Natural killer cell treated with Interleukin-12 subunit alpha and Interleukin-12 subunit beta and Interleukin-15 and Interleukin-18, amount 100 ng/mL, for 72 hours (primary cell): ENCODE data around the gene WSB2. TPM values are rescaled to one million over a fixed set of nuclear protein-coding genes. Genes with fewer than 3 reads are reported as not detected.

Source experiments
- ATAC-seq, 2 donors: fragments of 150-1000 bp; cut with Tn5 transposase in 1 of 2; sonication (Bioruptor Pico), chemical (Tn5 transposase) in 1 of 2; 2 replicates each; pipeline ENCODE4 v1.10.0; 2021
- DNase-seq: peaks from one replicate; pipeline ENCODE4 v3.0.0; 2022; ENCODE audit warnings: low spot score
- H3K27ac Mint-ChIP-seq, 2 donors: 1 replicate in 1 of 2; 2 replicates in 1 of 2; pipeline ENCODE4 v1.8.0; 2022; ENCODE audit warnings: mixed read lengths in 2 of 2, mild to moderate bottlenecking in 1 of 2, moderate library complexity in 1 of 2
- H3K27me3 Mint-ChIP-seq, 2 donors: 1 replicate in 1 of 2; 2 replicates in 1 of 2; pipeline ENCODE4 v1.8.0; 2022; ENCODE audit warnings: mixed read lengths in 2 of 2
- H3K36me3 Mint-ChIP-seq: one replicate; pipeline ENCODE4 v1.8.0; 2022; ENCODE audit warnings: mixed read lengths
- H3K4me1 Mint-ChIP-seq, 2 donors: 1 replicate in 1 of 2; 2 replicates in 1 of 2; pipeline ENCODE4 v1.8.0; 2022; ENCODE audit warnings: low read depth in 2 of 2, mixed read lengths in 2 of 2, mild to moderate bottlenecking in 1 of 2
- H3K4me3 Mint-ChIP-seq: one replicate; pipeline ENCODE4 v1.8.0; 2022; ENCODE audit warnings: mixed read lengths
- H3K9me3 Mint-ChIP-seq: 2 replicates; pipeline ENCODE4 v1.8.0; 2022; ENCODE audit warnings: mixed read lengths
- total RNA-seq, 2 donors: library from RNA; stranded (reverse); gene quantifications; one replicate each; pipeline ENCODE4 v1.2.3, GENCODE V29; 2022

The WSB2 gene
- 10 to 100 TPM; 52.3 to 62.0 TPM for total RNA-seq

DNA sequence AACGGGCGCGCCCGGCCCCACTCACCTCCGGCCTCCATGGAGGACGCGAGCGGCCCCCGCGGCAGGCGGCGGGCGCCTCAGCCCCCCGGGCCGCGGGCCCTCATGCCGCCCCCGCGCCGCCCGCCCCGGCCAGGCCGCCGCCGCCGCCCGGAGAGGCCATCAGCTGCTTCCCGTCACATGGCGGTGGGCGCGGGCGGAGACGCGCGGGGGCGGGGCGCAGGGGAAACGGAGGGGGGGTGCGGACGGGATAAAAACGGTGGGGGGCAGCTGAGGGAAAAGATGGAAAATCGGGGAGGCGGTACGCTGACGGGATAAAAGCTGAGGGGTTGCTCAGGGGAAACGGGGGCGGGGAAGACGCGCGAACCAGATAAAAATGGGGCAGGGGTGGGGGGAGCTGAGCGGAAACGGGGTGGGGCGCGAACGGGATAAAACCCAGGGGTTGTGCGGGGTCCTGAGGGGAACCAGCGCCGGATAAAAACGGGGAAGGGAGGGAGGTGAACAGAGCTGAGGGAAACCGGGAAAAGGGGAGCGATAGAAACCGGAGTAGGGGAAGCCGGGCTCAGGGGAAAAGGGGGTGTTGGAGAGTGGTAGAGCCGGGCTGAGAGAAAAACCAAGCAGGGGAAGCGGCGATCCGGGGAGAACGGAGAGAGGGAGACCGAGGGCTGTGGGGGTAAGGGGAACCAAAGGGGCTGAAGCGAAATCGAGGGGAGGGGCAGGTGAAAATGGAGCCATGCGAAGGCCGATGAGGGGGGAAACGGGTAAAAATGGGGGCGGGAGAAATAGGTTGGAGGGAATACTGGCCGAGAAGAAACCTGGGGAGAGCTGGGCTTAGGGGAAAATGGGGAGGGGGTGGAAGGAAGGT is at the start of gene WSB2:
TSS of gene WSB2 (minus strand) at position 169 of the 862 bp plus-strand sequence. CDS start at position 38, 131 bp downstream.
- peak; percentile 69 to 80 for ATAC-seq
- Mint-ChIP-seq H3K36me3 (no peaks in the 10 kb centered on the region), H3K4me1 (peaks cover 52 to 58% of the 10 kb centered on the region in 2 donors)

DNA sequence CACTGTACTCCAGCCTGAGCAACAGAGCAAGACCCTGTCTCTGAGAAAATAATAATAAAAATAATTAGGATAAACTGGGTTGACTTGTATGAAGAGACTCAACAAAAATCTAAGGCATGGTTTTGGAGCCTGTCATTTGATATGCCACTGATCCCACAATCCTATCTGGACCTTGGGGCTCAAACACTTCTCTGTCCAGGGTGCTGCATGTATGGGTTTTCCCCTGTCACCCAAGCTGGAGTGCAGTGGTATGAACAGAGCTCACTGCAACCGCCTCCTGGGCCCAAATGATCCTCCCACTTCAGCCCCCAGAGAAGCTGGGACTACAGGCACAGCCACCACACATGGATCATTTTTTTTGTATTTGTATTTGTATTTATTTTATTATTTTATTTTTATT is 48.1 kb upstream of the WSB2 start:
- H3K4me1 Mint-ChIP-seq, result peaks cover 3 to 5% of the 10 kb centered on the region in 2 donors
- H3K27ac Mint-ChIP-seq, result no peak overlapping the region
- H3K9me3 Mint-ChIP-seq, result no peaks in the 10 kb centered on the region
- no peak for ATAC-seq
- no peaks in the 10 kb centered on the region for H3K36me3 Mint-ChIP-seq
- H3K4me3 Mint-ChIP-seq, result no peak overlapping the region
- DNase-seq, result no peak
- H3K27me3 Mint-ChIP-seq, result peaks cover 0 to 3% of the 10 kb centered on the region in 2 donors

More for the DNA sequence above, at the start of gene WSB2:
- Mint-ChIP-seq H3K27me3 (peaks cover 8 to 9% of the 10 kb centered on the region in 2 donors), H3K4me3 (peak within 1 kb of the TSS; percentile 99), H3K9me3 (no peaks in the 10 kb centered on the region), H3K27ac (peak within 1 kb of the TSS; percentile 94 to 96)
- DNase-seq, result peak; percentile 79

DNA sequence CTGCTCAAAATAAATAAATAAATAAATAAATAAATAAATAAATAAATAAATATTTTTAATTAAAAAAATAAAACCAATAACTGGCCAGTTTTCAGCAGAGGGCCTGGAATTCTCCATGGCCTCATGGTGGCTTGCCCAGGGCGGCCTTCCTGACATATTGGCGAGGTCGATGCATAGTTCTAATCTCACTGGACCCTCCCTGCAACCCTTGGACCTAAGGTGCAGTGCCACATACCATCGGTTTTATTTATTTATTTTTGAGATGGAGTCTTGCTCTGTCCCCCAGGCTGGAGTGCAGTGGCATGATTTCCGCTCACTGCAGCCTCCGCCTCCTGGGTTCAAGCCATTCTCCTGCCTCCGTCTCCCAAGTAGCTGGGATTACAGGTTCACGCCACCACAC is 46.7 kb upstream of the WSB2 start:
- Mint-ChIP-seq H3K36me3 (no peaks in the 10 kb centered on the region), H3K9me3 (no peaks in the 10 kb centered on the region), H3K27ac (no peak overlapping the region), H3K27me3 (peaks cover 5% of the 10 kb centered on the region in 2 donors), H3K4me1 (peaks cover 6 to 9% of the 10 kb centered on the region in 2 donors), H3K4me3 (no peak overlapping the region)
- ATAC-seq (no peak), DNase-seq (no peak)

DNA sequence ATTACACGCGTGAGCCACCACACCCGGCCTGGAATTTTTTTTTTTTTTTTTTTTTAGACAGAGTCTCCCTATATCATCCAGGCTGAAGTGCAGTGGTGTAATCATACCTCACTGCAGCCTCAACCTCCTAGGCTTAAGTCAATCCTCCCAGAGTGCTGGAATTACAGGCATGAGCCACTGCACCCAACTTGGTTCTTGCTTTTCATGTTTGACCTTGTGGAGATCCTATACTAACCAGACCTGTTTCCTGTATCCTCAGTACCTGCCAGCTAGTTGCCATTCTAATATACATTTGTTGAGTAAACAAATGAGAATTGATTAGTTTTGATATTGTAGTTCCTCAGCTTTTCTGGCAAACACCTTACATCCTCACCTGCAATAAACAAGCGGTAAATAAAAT is 46.0 kb upstream of the WSB2 start:
- DNase-seq (no peak), ATAC-seq (no peak)
- Mint-ChIP-seq H3K4me3 (no peak overlapping the region), H3K27ac (no peak overlapping the region), H3K9me3 (no peaks in the 10 kb centered on the region), H3K4me1 (peaks cover 6 to 9% of the 10 kb centered on the region in 2 donors), H3K36me3 (no peaks in the 10 kb centered on the region), H3K27me3 (peaks cover 8% of the 10 kb centered on the region in 2 donors)

DNA sequence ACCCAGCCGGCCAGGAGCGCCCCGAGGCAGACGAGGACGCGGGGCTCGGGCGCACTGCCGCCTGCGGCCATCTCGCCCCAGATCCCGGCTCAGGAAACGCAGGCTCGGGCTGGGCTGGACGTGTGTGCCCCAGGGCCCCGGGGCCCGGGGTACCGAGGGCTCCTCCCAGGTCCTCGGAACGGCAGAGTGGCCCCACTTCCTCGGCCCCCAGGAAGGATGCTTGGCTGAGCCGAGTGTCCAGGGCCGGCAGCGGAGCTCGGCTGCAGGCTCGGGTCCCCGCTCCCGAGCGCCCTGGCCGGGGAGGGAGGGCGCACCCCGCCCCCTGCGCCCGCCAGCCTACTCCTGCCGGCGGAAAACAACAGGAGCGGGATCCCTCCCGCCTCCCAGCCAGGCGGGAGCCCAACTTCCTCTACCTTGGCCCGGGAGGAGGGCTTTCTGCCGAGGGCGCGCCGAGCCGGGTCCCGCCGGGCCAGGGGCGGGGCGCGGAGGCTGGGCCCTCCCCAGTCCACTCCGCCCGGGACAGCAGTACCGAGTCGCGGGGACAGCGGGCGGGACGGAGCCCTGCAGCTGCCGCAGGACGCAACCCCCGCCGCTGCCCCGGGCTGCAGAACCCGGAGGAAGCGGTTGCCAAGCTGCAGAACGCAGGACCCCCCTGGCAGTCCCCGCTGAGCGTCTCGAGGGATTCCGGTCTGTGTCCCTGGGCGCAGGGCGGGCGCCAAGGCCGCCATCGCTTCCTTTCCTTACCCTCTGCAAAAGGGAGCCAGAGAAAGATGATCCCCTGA is 42.8 kb upstream of the WSB2 start, which contains the start of gene VSIG10:
TSS of gene VSIG10 (minus strand) at position 411 of the 782 bp plus-strand sequence. CDS start at position 71, 340 bp downstream.
- Mint-ChIP-seq H3K36me3 (no peaks in the 10 kb centered on the region), H3K4me1 (peaks cover 6 to 9% of the 10 kb centered on the region in 2 donors), H3K27ac (no peak within 1 kb of the TSS), H3K27me3 (peaks cover 12 to 14% of the 10 kb centered on the region in 2 donors), H3K4me3 (peak within 1 kb of the TSS; percentile 88), H3K9me3 (no peaks in the 10 kb centered on the region)
- DNase-seq, result no peak
- peak; percentile 64 to 78 for ATAC-seq

DNA sequence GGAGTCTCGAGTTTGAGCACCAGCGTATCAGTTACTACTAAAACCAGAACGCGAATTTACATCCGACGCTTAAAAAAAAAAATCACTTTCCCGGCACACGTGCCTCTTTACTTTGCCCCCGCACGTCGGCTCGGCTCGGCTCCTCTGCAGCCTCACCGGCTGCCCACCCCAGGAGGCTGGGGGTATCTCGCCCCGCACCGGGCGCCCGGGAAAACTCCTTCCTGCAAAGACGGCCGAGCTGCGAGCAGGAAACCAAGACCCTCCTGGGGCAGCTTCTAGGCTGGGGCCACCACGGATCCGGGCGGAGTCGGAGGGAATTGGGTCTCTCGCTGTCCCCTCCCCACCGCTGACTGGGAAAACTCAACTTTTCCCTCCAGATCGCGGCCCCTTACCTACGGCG is 42.2 kb upstream of the WSB2 start:
- H3K9me3 Mint-ChIP-seq, result no peaks in the 10 kb centered on the region
- H3K4me3 Mint-ChIP-seq, result peak overlapping the region; percentile 88
- H3K36me3 Mint-ChIP-seq, result no peaks in the 10 kb centered on the region
- H3K27me3 Mint-ChIP-seq, result peaks cover 12 to 19% of the 10 kb centered on the region in 2 donors
- no peak for DNase-seq
- no peak overlapping the region for H3K27ac Mint-ChIP-seq
- ATAC-seq, result peak in 1 of 2 donors; percentile 10
- H3K4me1 Mint-ChIP-seq, result peaks cover 6 to 9% of the 10 kb centered on the region in 2 donors

DNA sequence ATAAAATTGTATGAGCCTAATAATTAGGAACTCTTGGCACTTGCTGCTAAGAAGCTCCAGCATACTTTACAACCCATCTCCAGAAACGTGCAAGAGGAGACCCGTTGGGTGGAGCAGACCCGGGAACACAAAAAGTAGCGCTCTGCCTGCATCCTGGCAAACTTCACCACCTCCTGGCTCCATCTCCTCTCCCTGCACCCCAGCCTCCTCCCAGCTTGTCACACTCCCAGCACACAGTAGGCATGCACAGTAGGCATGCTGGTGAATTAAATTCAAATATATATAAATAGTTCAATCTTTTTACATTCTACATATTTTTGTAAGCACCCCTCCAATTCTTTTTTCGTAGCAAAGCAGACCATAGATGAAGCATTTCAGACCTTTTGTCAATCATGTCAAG is 41.6 kb upstream of the WSB2 start:
- Mint-ChIP-seq H3K27me3 (peaks cover 12 to 19% of the 10 kb centered on the region in 2 donors), H3K4me1 (peaks cover 6 to 9% of the 10 kb centered on the region in 2 donors), H3K36me3 (no peaks in the 10 kb centered on the region), H3K9me3 (no peaks in the 10 kb centered on the region), H3K27ac (no peak overlapping the region), H3K4me3 (peak overlapping the region; percentile 88)
- no peak for ATAC-seq
- no peak for DNase-seq

DNA sequence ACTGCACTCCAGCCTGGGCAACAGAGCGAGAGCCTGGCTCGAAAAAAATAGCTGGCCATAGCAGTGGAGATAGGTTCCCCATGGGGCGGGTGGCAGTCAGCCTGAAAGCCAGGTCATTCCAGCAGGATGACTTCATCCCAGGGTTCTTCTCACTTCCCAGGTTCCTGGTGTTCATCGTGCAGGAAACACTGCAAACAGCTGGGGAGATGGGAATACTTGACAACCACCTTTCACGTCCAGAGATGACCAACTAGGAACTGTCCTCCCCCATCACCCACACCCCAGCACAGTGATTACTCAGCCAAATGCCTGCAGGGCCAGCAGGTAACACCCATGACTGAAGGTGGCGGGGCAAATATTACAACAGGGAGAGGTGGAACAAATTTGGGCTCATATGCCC is 41.1 kb upstream of the WSB2 start:
- ATAC-seq (no peak), DNase-seq (no peak)
- H3K36me3 Mint-ChIP-seq, result no peaks in the 10 kb centered on the region
- no peaks in the 10 kb centered on the region for H3K9me3 Mint-ChIP-seq
- no peak overlapping the region for H3K27ac Mint-ChIP-seq
- peaks cover 6 to 9% of the 10 kb centered on the region in 2 donors for H3K4me1 Mint-ChIP-seq
- no peak overlapping the region for H3K4me3 Mint-ChIP-seq
- H3K27me3 Mint-ChIP-seq, result peaks cover 12 to 19% of the 10 kb centered on the region in 2 donors

DNA sequence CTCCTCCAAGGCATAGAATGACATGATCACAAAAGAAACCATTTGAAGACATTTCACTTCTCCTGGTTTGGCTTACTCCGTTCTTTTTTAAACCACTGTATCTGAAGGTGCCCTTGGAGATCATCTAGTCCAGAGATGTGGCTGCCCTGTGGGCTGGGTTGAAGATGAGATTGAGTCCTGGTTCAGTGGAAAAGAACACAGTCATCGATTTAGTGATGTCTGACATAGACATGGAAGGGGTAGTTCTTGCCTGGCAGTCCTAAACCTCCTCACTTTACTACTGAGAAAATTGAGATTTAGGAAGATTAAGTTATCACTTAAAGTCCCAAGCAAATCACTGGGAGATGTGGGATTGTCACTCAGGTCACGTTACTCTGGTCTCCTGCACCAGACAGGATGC is 40.1 kb upstream of the WSB2 start:
- Mint-ChIP-seq H3K4me1 (peaks cover 6 to 9% of the 10 kb centered on the region in 2 donors), H3K27ac (no peak overlapping the region), H3K9me3 (no peaks in the 10 kb centered on the region), H3K36me3 (no peaks in the 10 kb centered on the region), H3K4me3 (no peak overlapping the region), H3K27me3 (peaks cover 12 to 19% of the 10 kb centered on the region in 2 donors)
- DNase-seq (no peak), ATAC-seq (no peak)

DNA sequence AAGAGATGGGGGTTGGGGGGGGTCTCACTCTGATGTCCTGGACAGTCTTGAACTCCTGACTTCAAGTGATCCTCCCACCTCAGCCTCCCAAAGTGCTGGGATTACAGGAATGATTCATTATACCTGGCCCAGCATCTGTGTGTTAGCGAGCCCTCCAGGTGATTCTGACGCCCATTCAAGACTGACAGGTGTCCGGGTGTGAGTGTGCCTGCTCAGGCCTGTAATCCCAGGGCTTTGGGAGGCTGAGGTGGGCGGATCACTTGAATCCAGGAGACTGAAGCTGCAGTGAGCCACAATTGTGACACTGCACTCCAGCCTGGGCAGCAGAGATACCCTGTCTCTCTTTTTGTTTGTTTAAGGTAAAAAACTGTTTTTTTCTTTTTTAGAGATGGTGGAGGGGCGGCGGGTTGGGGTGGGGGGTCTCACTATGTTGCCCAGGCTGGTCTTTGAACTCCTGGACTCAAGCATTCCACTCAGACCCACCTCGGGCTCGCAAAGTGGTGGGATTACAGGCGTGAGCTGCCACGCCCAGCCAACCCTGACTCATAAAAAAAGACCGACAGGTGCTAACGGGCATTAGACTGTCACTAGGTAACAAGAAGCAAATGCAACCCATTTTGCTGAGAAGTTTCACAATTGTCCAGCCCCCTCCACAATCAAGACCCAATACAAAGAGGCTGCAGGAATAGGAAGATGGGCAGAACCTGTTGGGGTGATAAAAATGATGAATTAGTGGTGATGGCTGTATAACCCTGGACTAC is 38.1 kb upstream of the WSB2 start:
- no peak for ATAC-seq
- no peak overlapping the region for H3K27ac Mint-ChIP-seq
- H3K4me1 Mint-ChIP-seq, result peaks cover 3 to 5% of the 10 kb centered on the region in 2 donors
- peaks cover 10 to 19% of the 10 kb centered on the region in 2 donors for H3K27me3 Mint-ChIP-seq
- no peak overlapping the region for H3K4me3 Mint-ChIP-seq
- no peak for DNase-seq
- H3K9me3 Mint-ChIP-seq, result no peaks in the 10 kb centered on the region
- H3K36me3 Mint-ChIP-seq, result no peaks in the 10 kb centered on the region

DNA sequence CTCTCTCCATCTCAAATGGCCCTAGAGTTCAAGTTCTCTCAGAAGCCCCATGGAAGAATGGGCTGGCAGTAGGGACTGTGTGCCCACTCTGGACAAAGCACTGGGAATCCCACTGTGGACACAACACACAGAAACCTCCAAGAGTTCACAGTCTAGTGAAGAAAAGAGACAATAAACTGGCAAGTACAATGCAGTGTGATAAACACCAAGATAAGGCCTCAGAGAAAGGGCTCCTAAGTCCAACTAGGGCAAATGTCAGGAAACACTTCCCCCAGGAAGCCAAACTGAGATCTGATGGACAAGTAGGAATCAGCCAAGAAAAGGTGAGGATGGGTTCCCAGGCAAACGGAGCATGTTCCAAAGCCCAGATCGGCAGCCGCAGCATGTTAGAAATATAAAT is 37.4 kb upstream of the WSB2 start:
- peaks cover 10 to 19% of the 10 kb centered on the region in 2 donors for H3K27me3 Mint-ChIP-seq
- H3K9me3 Mint-ChIP-seq, result no peaks in the 10 kb centered on the region
- no peak overlapping the region for H3K4me3 Mint-ChIP-seq
- no peak overlapping the region for H3K27ac Mint-ChIP-seq
- ATAC-seq (no peak), DNase-seq (no peak)
- H3K36me3 Mint-ChIP-seq, result no peaks in the 10 kb centered on the region
- H3K4me1 Mint-ChIP-seq, result peaks cover 3 to 5% of the 10 kb centered on the region in 2 donors

DNA sequence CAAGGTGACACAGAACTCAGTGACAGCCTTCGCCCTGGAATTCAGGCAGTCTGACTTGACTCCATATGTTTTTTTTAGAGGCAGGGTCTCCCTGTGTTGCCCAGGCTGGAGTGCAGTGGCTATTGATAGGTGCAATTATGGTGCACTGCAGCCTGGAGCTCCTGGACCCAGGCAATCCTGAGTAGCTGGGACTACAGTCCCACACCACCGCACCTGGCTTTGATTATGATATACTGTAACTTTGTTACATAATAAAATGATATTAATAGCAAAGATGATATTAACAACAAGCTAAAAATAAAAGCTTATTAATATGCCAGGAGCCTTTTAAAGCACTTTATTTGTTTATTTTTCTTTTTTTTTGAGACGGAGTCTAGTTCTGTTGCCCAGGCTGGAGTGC is 33.1 kb upstream of the WSB2 start:
- Mint-ChIP-seq H3K4me1 (no peaks in the 10 kb centered on the region), H3K9me3 (no peaks in the 10 kb centered on the region), H3K36me3 (no peaks in the 10 kb centered on the region), H3K27me3 (peaks cover 2 to 6% of the 10 kb centered on the region in 2 donors), H3K4me3 (no peak overlapping the region), H3K27ac (no peak overlapping the region)
- DNase-seq (no peak), ATAC-seq (no peak)

DNA sequence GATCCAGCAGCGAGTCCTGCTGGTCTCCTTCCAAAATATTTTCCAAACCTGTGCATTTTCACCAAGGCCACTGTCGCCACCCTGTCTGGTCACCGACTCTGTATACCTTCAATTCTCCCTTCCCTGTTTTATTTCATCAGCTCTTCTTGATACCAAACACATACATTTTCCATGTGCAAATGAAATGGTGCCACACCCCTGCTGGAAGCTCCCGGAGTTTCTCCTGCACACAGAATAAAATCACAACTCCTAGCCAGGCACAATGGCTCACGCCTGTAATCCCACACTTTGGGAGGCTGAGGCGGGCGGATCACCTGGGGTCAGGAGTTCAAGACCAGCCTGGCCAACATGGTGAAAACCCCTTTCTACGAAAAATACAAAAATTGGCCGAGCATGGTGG is 28.8 kb upstream of the WSB2 start:
- H3K9me3 Mint-ChIP-seq, result no peaks in the 10 kb centered on the region
- H3K4me3 Mint-ChIP-seq, result no peak overlapping the region
- no peaks in the 10 kb centered on the region for H3K4me1 Mint-ChIP-seq
- no peak for ATAC-seq
- no peaks in the 10 kb centered on the region for H3K36me3 Mint-ChIP-seq
- H3K27me3 Mint-ChIP-seq, result peaks cover 0 to 2% of the 10 kb centered on the region in 2 donors
- no peak overlapping the region for H3K27ac Mint-ChIP-seq
- DNase-seq, result no peak
